ENCODE results near the gene WRNIP1. TPM values are rescaled to one million over a fixed set of nuclear protein-coding genes. Genes with fewer than 3 reads are reported as not detected.

The WRNIP1 gene
- total RNA-seq, 4 donors from 2014 or later, result 72.3 to 94.7 (median 87.0) TPM

GRCh38 chr6:2765896-2766766 is 938 bp downstream of the WRNIP1 start:
- DNase-seq (ENCODE audit: low spot score in 2 of 2), result peak; percentile 47 to 88
- TF ChIP-seq POLR2A (IDR thresholded peaks at IDR 0.05) (no peak), CTCF (IDR thresholded peaks at IDR 0.05) (no peak)
- 1% methylated on average over 31 to 64 of the region's 91 CpGs for WGBS, 2 donors
- intact Hi-C loops (cut with DNase I; ENCODE audit: low total_unique reads), result no loop called here
- H3K4me3 ChIP-seq (ENCODE audit: low read depth, poor library complexity, severe bottlenecking), result peak overlapping the region; percentile 83

DNA sequence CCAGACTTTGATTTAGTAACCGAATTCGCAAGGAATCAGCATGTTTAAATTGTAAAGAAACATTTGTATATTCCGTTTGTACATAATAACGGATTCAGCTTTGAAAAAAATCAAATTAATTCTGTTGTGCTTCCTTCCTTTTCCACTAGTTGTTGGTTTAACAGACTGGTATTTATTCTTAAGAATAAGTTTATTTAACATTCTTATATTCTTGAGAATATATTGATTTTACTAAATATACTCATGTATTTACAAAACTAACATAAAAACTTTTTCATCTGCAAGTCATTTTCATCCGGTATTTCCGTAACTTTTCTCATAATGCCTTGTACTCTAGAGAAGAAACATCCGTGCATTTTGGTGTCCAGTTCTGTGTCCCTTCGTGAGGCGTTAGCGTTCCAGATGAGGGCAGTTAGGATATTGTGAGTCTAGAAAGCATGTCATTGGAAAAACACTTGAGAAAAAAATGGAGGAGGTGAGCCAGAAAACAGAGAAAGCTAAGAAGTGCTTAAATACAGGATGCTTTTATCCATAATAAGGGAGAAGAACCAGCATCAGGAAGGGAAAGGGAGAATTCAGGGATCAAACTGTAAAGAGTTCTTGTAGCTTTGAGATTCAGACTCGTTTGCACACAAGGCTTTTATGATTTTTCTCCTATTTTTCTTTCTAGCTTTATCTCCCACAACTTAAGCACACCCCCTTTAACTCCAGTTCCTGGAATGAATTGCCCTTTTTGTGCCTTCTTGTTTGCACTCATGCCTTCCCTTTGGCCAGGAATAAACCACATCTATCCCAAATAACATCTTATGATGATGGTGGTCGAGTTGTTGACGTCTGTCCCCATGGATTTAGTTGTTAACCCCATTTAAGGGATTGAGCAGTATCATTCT is 1.8 kb downstream of the WRNIP1 start:
- H3K4me3 ChIP-seq (ENCODE audit: low read depth, poor library complexity, severe bottlenecking), result peak overlapping the region; percentile 83
- WGBS, 2 donors, result 6 to 9% methylated on average over 13 of the region's 13 CpGs
- no peak for DNase-seq (ENCODE audit: low spot score in 2 of 2)
- TF ChIP-seq POLR2A (IDR thresholded peaks at IDR 0.05) (no peak), CTCF (IDR thresholded peaks at IDR 0.05) (no peak)
- intact Hi-C loops (cut with DNase I; ENCODE audit: low total_unique reads), result no loop called here

- DNase-seq (ENCODE audit: low spot score in 2 of 2), result no peak
- WGBS, 2 donors, result 32 to 35% methylated on average over 9 of the region's 9 CpGs
- TF ChIP-seq POLR2A (IDR thresholded peaks at IDR 0.05) (no peak), CTCF (IDR thresholded peaks at IDR 0.05) (no peak)
- no peak overlapping the region for H3K4me3 ChIP-seq (ENCODE audit: low read depth, poor library complexity, severe bottlenecking)
- intact Hi-C loops (cut with DNase I; ENCODE audit: low total_unique reads), result no loop called here
Observed at GRCh38 chr6:2767657-2768524, 2.7 kb downstream of the WRNIP1 start.

- intact Hi-C loops (cut with DNase I; ENCODE audit: low total_unique reads), result no loop called here
- DNase-seq (ENCODE audit: low spot score in 2 of 2), result no peak
- no peak for TF ChIP-seq POLR2A (IDR thresholded peaks at IDR 0.05)
- TF ChIP-seq CTCF (IDR thresholded peaks at IDR 0.05), result no peak
- H3K4me3 ChIP-seq (ENCODE audit: low read depth, poor library complexity, severe bottlenecking), result no peak overlapping the region
- WGBS, 2 donors, result 54 to 60% methylated on average over 6 of the region's 6 CpGs
Observed at GRCh38 chr6:2768696-2769095, 3.5 kb downstream of the WRNIP1 start.

DNA sequence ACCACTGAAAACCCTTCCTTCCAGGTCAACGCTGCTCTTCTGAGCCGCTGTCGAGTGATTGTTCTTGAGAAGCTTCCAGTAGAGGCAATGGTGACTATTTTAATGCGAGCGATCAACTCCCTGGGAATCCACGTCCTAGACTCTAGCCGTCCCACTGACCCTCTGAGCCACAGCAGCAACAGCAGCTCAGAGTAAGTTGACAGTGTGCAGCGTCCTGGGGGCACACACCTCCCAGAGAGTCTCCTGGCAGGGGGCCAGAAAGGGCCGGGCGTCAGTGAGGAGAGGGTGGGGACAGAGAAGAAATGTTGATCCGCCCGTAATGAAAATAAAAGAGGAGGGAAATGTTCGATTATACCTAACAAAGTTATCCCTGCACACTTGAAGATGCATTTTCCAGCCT is 5.0 kb downstream of the WRNIP1 start:
- no peak overlapping the region for H3K4me3 ChIP-seq (ENCODE audit: low read depth, poor library complexity, severe bottlenecking)
- no peak for DNase-seq (ENCODE audit: low spot score in 2 of 2)
- 62 to 68% methylated on average over 13 of the region's 13 CpGs for WGBS, 2 donors
- TF ChIP-seq CTCF (IDR thresholded peaks at IDR 0.05), result no peak
- no peak for TF ChIP-seq POLR2A (IDR thresholded peaks at IDR 0.05)
- intact Hi-C loops (cut with DNase I; ENCODE audit: low total_unique reads), result no loop called here
